Measurements from ENCODE around the gene ZNF493.

The ZNF493 gene

GRCh38 chr19:21423057-21424041 lies 26.4 kb downstream of the ZNF493 start:
- Histone ChIP-seq H3K36me3 (ENCODE audit: control insufficient read depth in 1 of 2, insufficient read depth in 2 of 2, low read length in 2 of 2) (peaks cover 0 to 25% of the 10 kb centered on the region in 2 donors), H3K4me1 (ENCODE audit: control insufficient read depth in 1 of 2, insufficient read depth in 2 of 2, low read length in 2 of 2) (no peaks in the 10 kb centered on the region), H3K27ac (ENCODE audit: low read length) (no peak overlapping the region), H3K27me3 (ENCODE audit: low read depth, low read length) (no peaks in the 10 kb centered on the region), H3K4me3 (ENCODE audit: low read depth in 1 of 2, low read length in 2 of 2) (peak overlapping the region; percentile 5 to 55), H3K9me3 (ENCODE audit: control insufficient read depth in 1 of 2, low read length in 2 of 2) (peaks cover 31 to 60% of the 10 kb centered on the region in 2 donors)

DNA sequence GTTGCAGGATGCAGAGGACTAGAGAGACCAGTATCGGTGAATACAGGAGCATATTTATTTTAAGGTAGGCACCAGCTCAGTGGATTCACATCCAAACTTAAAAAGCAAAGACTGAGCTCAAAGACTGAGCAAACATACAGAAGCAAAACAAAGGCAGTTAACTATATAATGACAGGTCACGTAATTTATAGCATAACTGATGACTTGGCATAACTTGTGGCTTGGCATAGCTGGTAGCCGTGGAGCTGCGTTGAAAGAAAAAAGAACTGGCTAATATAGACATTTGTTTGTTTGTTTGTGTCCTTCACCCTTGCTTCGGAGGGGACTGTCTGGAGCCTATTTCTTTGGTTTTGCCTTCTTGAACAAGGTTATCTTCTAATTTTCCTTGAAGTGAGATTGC lies 33.7 kb downstream of the ZNF493 start:
- H3K27ac ChIP-seq (ENCODE audit: low read length), result no peak overlapping the region
- H3K27me3 ChIP-seq (ENCODE audit: low read depth, low read length), result no peaks in the 10 kb centered on the region
- H3K9me3 ChIP-seq (ENCODE audit: control insufficient read depth in 1 of 2, low read length in 2 of 2), result peaks cover 5 to 27% of the 10 kb centered on the region in 2 donors
- H3K4me1 ChIP-seq (ENCODE audit: control insufficient read depth in 1 of 2, insufficient read depth in 2 of 2, low read length in 2 of 2), result no peaks in the 10 kb centered on the region
- no peak overlapping the region for H3K4me3 ChIP-seq (ENCODE audit: low read depth in 1 of 2, low read length in 2 of 2)
- H3K36me3 ChIP-seq (ENCODE audit: control insufficient read depth in 1 of 2, insufficient read depth in 2 of 2, low read length in 2 of 2), result no peaks in the 10 kb centered on the region

GRCh38 chr19:21432590-21432989 lies 35.7 kb downstream of the ZNF493 start:
- H3K4me1 ChIP-seq (ENCODE audit: control insufficient read depth in 1 of 2, insufficient read depth in 2 of 2, low read length in 2 of 2), result no peaks in the 10 kb centered on the region
- no peak overlapping the region for H3K27ac ChIP-seq (ENCODE audit: low read length)
- no peaks in the 10 kb centered on the region for H3K36me3 ChIP-seq (ENCODE audit: control insufficient read depth in 1 of 2, insufficient read depth in 2 of 2, low read length in 2 of 2)
- no peak overlapping the region for H3K4me3 ChIP-seq (ENCODE audit: low read depth in 1 of 2, low read length in 2 of 2)
- peaks cover 0 to 20% of the 10 kb centered on the region in 2 donors for H3K9me3 ChIP-seq (ENCODE audit: control insufficient read depth in 1 of 2, low read length in 2 of 2)
- no peaks in the 10 kb centered on the region for H3K27me3 ChIP-seq (ENCODE audit: low read depth, low read length)

DNA sequence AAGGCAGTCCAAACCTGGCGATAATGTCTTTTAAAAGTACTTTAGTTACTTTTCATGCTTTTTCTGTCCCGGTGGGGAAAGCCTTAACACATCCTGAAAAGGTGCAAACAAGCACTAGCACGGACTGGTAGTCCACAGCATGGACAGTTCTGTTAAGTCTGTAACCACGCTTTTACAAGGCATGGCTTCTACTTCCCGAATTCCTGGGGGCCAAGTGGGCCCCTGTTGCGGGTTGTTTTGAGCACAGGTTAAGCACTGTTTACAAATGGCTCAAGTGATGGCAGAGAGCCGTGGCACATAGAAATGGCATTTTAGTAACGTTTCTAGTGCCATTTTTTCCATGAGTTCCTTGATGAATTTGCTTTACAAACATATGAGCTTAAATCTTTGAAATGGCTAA lies 37.6 kb downstream of the ZNF493 start:
- H3K4me1 ChIP-seq (ENCODE audit: control insufficient read depth in 1 of 2, insufficient read depth in 2 of 2, low read length in 2 of 2), result no peaks in the 10 kb centered on the region
- peaks cover 0 to 13% of the 10 kb centered on the region in 2 donors for H3K9me3 ChIP-seq (ENCODE audit: control insufficient read depth in 1 of 2, low read length in 2 of 2)
- H3K4me3 ChIP-seq (ENCODE audit: low read depth in 1 of 2, low read length in 2 of 2), result no peak overlapping the region
- no peaks in the 10 kb centered on the region for H3K36me3 ChIP-seq (ENCODE audit: control insufficient read depth in 1 of 2, insufficient read depth in 2 of 2, low read length in 2 of 2)
- no peak overlapping the region for H3K27ac ChIP-seq (ENCODE audit: low read length)
- no peaks in the 10 kb centered on the region for H3K27me3 ChIP-seq (ENCODE audit: low read depth, low read length)

DNA sequence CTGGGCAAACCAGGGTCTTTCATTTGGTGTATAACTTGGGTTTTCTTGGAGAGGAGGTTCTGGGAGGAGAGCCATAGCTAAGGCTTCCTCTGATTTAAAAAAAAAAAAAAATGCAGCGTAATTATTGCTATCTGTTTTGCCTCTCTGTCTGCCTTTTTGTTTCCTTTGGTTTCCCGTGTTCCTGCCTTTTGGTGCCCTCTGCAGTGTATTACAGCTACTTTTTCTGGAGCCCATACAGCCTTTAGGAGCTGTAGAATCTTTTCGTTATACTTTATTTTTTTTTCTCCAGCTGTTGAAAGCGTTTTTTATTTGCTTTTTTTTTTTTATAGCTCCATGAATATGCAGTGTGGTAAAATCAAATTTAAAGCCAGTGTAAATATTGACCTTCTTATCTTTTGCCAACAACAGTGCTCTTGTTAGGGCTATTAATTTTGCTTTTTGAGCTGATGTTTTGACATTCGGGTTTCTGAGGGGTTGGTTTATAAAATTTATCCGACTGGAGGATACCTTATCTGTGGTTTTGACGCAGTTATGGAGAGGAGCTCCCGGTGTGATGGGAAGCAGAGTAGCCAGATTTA lies 38.1 kb downstream of the ZNF493 start:
- no peaks in the 10 kb centered on the region for H3K36me3 ChIP-seq (ENCODE audit: control insufficient read depth in 1 of 2, insufficient read depth in 2 of 2, low read length in 2 of 2)
- no peak overlapping the region for H3K4me3 ChIP-seq (ENCODE audit: low read depth in 1 of 2, low read length in 2 of 2)
- H3K4me1 ChIP-seq (ENCODE audit: control insufficient read depth in 1 of 2, insufficient read depth in 2 of 2, low read length in 2 of 2), result no peaks in the 10 kb centered on the region
- H3K27me3 ChIP-seq (ENCODE audit: low read depth, low read length), result no peaks in the 10 kb centered on the region
- H3K27ac ChIP-seq (ENCODE audit: low read length), result no peak overlapping the region
- peaks cover 0 to 13% of the 10 kb centered on the region in 2 donors for H3K9me3 ChIP-seq (ENCODE audit: control insufficient read depth in 1 of 2, low read length in 2 of 2)

- Histone ChIP-seq H3K27ac (ENCODE audit: low read length) (no peak overlapping the region), H3K9me3 (ENCODE audit: control insufficient read depth in 1 of 2, low read length in 2 of 2) (no peaks in the 10 kb centered on the region), H3K36me3 (ENCODE audit: control insufficient read depth in 1 of 2, insufficient read depth in 2 of 2, low read length in 2 of 2) (no peaks in the 10 kb centered on the region), H3K4me3 (ENCODE audit: low read depth in 1 of 2, low read length in 2 of 2) (peak overlapping the region in 1 of 2 donors; percentile 30), H3K4me1 (ENCODE audit: control insufficient read depth in 1 of 2, insufficient read depth in 2 of 2, low read length in 2 of 2) (no peaks in the 10 kb centered on the region), H3K27me3 (ENCODE audit: low read depth, low read length) (no peaks in the 10 kb centered on the region)
Measured at GRCh38 chr19:21439201-21439751, 42.3 kb downstream of the ZNF493 start.

- Histone ChIP-seq H3K4me3 (ENCODE audit: low read depth in 1 of 2, low read length in 2 of 2) (no peak overlapping the region), H3K36me3 (ENCODE audit: control insufficient read depth in 1 of 2, insufficient read depth in 2 of 2, low read length in 2 of 2) (no peaks in the 10 kb centered on the region), H3K4me1 (ENCODE audit: control insufficient read depth in 1 of 2, insufficient read depth in 2 of 2, low read length in 2 of 2) (no peaks in the 10 kb centered on the region), H3K9me3 (ENCODE audit: control insufficient read depth in 1 of 2, low read length in 2 of 2) (no peaks in the 10 kb centered on the region), H3K27me3 (ENCODE audit: low read depth, low read length) (no peaks in the 10 kb centered on the region), H3K27ac (ENCODE audit: low read length) (no peak overlapping the region)
Measured at GRCh38 chr19:21440321-21440720, 43.4 kb downstream of the ZNF493 start.

DNA sequence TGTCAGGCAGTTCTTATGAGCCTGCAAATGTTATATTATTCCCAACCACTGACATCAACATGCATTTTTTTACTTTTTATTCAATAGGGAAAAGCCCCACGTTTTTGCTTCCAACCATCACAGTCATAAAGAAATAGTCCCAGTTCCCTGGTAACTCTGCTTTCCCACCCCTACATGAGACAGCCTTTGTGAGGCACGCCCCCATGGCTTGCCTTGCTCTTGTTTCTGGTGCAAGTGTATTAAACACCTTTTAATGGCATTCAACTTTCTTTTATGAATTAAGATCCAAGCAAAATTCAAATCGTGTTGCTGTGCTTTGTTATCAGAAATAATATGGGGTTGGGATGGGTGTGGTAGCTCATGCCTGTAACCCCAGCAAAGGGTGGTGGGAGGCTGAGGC lies 54.3 kb downstream of the ZNF493 start:
- Histone ChIP-seq H3K4me1 (ENCODE audit: control insufficient read depth in 1 of 2, insufficient read depth in 2 of 2, low read length in 2 of 2) (no peaks in the 10 kb centered on the region), H3K36me3 (ENCODE audit: control insufficient read depth in 1 of 2, insufficient read depth in 2 of 2, low read length in 2 of 2) (peaks cover 0 to 3% of the 10 kb centered on the region in 2 donors), H3K27ac (ENCODE audit: low read length) (no peak overlapping the region), H3K4me3 (ENCODE audit: low read depth in 1 of 2, low read length in 2 of 2) (no peak overlapping the region), H3K9me3 (ENCODE audit: control insufficient read depth in 1 of 2, low read length in 2 of 2) (peaks cover 0 to 7% of the 10 kb centered on the region in 2 donors), H3K27me3 (ENCODE audit: low read depth, low read length) (no peaks in the 10 kb centered on the region)

DNA sequence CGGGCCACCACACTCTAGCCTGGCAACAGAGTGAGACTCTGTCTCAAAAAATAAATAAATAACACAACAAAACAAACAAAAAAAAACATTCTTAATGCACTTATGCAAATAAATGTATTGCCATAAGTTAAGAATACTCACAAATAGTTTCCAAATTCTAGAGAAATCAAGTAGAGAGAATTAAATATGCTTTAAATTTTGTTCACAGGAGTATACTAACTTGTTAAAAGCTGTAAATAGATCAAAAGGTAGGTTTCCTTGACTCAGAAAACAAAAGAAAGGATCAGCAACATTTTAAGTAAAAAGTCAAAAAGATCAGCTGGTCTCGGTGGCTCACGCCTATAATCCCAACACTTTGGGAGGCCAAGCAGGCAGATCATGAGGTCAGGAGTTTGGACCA lies 58.0 kb downstream of the ZNF493 start:
- Histone ChIP-seq H3K4me1 (ENCODE audit: control insufficient read depth in 1 of 2, insufficient read depth in 2 of 2, low read length in 2 of 2) (no peaks in the 10 kb centered on the region), H3K9me3 (ENCODE audit: control insufficient read depth in 1 of 2, low read length in 2 of 2) (peaks cover 0 to 17% of the 10 kb centered on the region in 2 donors), H3K36me3 (ENCODE audit: control insufficient read depth in 1 of 2, insufficient read depth in 2 of 2, low read length in 2 of 2) (no peaks in the 10 kb centered on the region), H3K4me3 (ENCODE audit: low read depth in 1 of 2, low read length in 2 of 2) (no peak overlapping the region), H3K27me3 (ENCODE audit: low read depth, low read length) (no peaks in the 10 kb centered on the region), H3K27ac (ENCODE audit: low read length) (no peak overlapping the region)

DNA sequence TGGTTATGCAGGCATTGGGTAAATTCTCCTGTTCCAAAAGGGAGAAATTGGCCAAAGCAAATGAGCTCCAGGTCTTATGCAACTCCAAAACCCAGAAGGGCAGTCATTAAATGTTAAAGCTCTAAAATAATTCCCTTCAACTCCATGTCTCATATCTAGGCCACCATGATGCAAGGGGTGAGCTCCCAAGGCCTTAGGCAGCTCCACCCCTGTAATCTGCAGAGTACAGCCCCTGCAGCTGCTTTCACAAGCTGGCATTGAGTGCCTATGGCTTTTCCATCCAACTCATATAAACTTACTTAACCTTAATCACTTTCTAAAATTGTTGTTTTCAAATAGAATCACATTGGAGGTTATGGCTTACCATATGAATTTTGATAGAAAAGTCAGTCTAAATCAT lies 63.8 kb downstream of the ZNF493 start:
- Histone ChIP-seq H3K9me3 (ENCODE audit: control insufficient read depth in 1 of 2, low read length in 2 of 2) (peaks cover 0 to 15% of the 10 kb centered on the region in 2 donors), H3K27me3 (ENCODE audit: low read depth, low read length) (no peaks in the 10 kb centered on the region), H3K36me3 (ENCODE audit: control insufficient read depth in 1 of 2, insufficient read depth in 2 of 2, low read length in 2 of 2) (no peaks in the 10 kb centered on the region), H3K4me3 (ENCODE audit: low read depth in 1 of 2, low read length in 2 of 2) (no peak overlapping the region), H3K4me1 (ENCODE audit: control insufficient read depth in 1 of 2, insufficient read depth in 2 of 2, low read length in 2 of 2) (peaks cover 0 to 4% of the 10 kb centered on the region in 2 donors), H3K27ac (ENCODE audit: low read length) (no peak overlapping the region)

DNA sequence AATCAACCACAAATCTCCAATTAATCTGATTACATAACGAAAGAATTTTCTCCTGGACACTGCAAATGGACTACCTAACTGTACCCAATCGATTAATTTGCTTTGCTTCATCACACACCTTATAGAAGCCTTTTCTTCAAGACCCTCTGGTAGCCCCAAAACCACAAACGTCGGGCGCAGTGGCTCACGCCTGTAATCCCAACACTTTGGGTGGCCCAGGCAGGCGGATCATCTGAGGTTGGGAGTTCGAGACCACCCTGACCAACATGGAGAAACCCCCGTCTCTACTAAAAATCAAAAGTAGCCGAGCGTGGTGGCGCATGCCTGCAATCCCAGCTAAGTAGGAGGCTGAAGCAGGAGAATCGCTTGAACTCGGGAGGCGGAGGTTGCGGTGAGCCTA lies 65.6 kb downstream of the ZNF493 start:
- Histone ChIP-seq H3K27me3 (ENCODE audit: low read depth, low read length) (no peaks in the 10 kb centered on the region), H3K27ac (ENCODE audit: low read length) (no peak overlapping the region), H3K4me3 (ENCODE audit: low read depth in 1 of 2, low read length in 2 of 2) (no peak overlapping the region), H3K9me3 (ENCODE audit: control insufficient read depth in 1 of 2, low read length in 2 of 2) (peaks cover 0 to 13% of the 10 kb centered on the region in 2 donors), H3K36me3 (ENCODE audit: control insufficient read depth in 1 of 2, insufficient read depth in 2 of 2, low read length in 2 of 2) (no peaks in the 10 kb centered on the region), H3K4me1 (ENCODE audit: control insufficient read depth in 1 of 2, insufficient read depth in 2 of 2, low read length in 2 of 2) (peaks cover 0 to 4% of the 10 kb centered on the region in 2 donors)

Measured in muscle layer of duodenum (tissue), 2 donors.